Thyroid gland (tissue), 4 donors: ENCODE measurements around the gene ANKRD49. TPM values are rescaled to one million over a fixed set of nuclear protein-coding genes. Genes with fewer than 3 reads are reported as not detected.

Source experiments
- DNase-seq, 2 donors: peaks; one replicate each; pipeline ENCODE4 v3.0.0-alpha.2; 2019
- H3K27ac ChIP-seq, 3 donors: fragments of 200-600 bp; sonication (generic); 1 replicate in 2 of 3; 2 replicates in 1 of 3; pipeline ENCODE4 v1.5.1; 2016 to 2019; ENCODE audit warnings: mild to moderate bottlenecking in 1 of 3, moderate library complexity in 1 of 3
- H3K27me3 ChIP-seq: fragments of 200-600 bp; sonication (generic); one replicate; pipeline ENCODE4 v1.5.1; 2019
- H3K36me3 ChIP-seq, 2 donors: fragments of 200-600 bp; sonication (generic); one replicate each; pipeline ENCODE4 v1.5.1; 2016 to 2019
- H3K4me1 ChIP-seq, 2 donors: fragments of 200-600 bp; sonication (generic); one replicate each; pipeline ENCODE4 v1.5.1; 2017 to 2019
- H3K4me3 ChIP-seq, 3 donors: fragments of 200-600 bp; sonication (generic); replicated peaks in 1 of 3; 1 replicate in 2 of 3; 2 replicates in 1 of 3; pipeline ENCODE4 v1.5.1; 2016; ENCODE audit warnings: mild to moderate bottlenecking in 1 of 3
- H3K9me3 ChIP-seq: fragments of 200-600 bp; sonication (generic); one replicate; pipeline ENCODE4 v1.5.1; 2017
- POLR2A ChIP-seq, 2 donors: fragments of 450-650 bp; IDR thresholded peaks; one replicate each; pipeline ENCODE4 v1.6.1; 2017; ENCODE audit warnings: antibody characterized with exemption in 2 of 2, mild to moderate bottlenecking in 2 of 2, moderate library complexity in 1 of 2
- WGBS, 2 donors: methylation state at CpG; one replicate each; pipeline ENCODE4 v1.1.5; 2017; 5-methylcytosine and 5-hydroxymethylcytosine counted together
- intact Hi-C: fragments of 100-400 bp; cut with DNase I; formaldehyde crosslinking; loops from one replicate; pipeline ENCODE4 v1.15.1; 2023
- total RNA-seq, 4 donors: library from RNA; depleted of rRNA; stranded (reverse); fragments of >200 nt; gene quantifications; one replicate each; pipeline ENCODE4 v1.2.3, GENCODE V29; 2016
- TF ChIP-seq, protein P1 (sequence below), 6 experiments: fragments of 200-600 bp in 3 of 6; fragments of 450-650 bp in 3 of 6; sonication (generic) in 3 of 6; IDR thresholded peaks; one replicate each; pipeline ENCODE4 v1.5.1; 2016 to 2019; ENCODE audit warnings: antibody characterized with exemption in 6 of 6, mild to moderate bottlenecking in 2 of 6, inconsistent platforms in 1 of 6, moderate library complexity in 1 of 6

The ANKRD49 gene
- total RNA-seq, 4 donors from 2014 or later, result 29.8 to 61.4 (median 32.2) TPM

DNA sequence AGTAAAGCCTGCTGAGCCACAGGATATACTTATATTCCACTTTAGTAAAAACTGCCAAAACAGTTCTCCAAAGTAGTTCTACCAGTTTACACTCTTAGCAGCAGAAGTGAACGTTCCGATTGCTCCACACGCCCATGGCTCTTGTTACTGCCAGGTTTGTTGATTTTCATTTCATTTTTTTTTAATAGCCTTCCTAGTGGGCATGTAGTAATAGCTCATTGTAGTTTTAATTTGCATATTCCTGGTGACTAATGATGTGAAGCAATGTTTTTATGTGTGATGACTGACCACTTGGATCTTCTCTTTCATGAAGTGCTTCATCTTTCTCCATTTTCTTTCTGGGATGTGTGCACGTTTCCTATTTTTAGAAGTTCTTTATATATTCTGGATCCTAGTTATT is 13.7 kb downstream of the ANKRD49 start:
- DNase-seq, result no peak
- Histone ChIP-seq H3K27ac (no peak overlapping the region), H3K4me3 (no peak overlapping the region), H3K4me1 (peaks cover under 1 to 1% of the 10 kb centered on the region in 2 donors), H3K27me3 (no peaks in the 10 kb centered on the region), H3K36me3 (no peaks in the 10 kb centered on the region), H3K9me3 (no peaks in the 10 kb centered on the region)
- WGBS, 2 donors, result 50 to 54% methylated on average over 4 of the region's 4 CpGs
- TF ChIP-seq, protein P1, sequence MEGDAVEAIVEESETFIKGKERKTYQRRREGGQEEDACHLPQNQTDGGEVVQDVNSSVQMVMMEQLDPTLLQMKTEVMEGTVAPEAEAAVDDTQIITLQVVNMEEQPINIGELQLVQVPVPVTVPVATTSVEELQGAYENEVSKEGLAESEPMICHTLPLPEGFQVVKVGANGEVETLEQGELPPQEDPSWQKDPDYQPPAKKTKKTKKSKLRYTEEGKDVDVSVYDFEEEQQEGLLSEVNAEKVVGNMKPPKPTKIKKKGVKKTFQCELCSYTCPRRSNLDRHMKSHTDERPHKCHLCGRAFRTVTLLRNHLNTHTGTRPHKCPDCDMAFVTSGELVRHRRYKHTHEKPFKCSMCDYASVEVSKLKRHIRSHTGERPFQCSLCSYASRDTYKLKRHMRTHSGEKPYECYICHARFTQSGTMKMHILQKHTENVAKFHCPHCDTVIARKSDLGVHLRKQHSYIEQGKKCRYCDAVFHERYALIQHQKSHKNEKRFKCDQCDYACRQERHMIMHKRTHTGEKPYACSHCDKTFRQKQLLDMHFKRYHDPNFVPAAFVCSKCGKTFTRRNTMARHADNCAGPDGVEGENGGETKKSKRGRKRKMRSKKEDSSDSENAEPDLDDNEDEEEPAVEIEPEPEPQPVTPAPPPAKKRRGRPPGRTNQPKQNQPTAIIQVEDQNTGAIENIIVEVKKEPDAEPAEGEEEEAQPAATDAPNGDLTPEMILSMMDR (IDR thresholded peaks at IDR 0.05), result no peak
- TF ChIP-seq POLR2A (IDR thresholded peaks at IDR 0.05), result no peak
- intact Hi-C loops, result loop anchor here (5.0 kb wide), 1 partner anchor 610 kb away; no protein-coding TSS in a partner anchor

DNA sequence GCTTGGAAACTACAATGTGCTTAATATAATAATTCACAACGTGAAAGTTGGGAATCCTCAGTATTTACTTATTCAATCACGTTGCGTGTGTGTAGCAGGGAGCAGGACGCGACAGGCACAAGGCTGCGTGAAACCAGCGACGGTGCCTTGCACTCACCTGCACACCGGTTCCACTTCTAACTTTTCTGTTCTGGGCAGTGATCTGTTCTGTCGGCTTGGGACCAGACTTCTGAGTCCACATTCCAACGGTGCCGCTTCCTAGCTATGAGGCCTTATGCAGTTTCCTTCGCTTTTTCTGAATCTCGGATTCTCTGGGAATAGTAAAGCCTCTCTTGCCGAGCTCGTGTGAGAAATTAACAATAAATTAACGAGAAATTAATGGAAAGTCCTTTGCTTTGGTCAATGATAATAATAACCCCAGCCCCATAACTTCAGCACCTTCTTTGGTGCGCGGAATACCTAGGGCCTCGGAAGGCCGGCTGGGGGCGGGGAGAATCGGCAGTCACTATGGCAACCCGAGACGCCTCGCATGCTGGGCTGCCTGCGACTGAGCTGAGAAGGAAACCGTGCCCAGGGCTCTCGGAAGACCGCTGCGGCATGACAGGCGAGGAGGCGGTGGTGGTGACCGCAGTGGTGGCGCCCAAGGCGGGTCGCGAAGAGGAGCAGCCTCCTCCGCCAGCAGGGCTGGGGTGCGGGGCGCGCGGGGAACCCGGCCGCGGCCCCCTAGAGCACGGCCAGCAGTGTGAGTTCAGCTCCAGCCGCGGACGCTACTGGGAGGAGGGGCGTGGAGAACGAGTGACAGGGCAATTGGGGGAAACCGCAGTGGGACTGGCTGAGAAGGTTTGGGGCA is 18.4 kb downstream of the ANKRD49 start, which contains the start of gene C11orf97:
Gene C11orf97 (plus strand): TSS at position 530 of the 850 bp plus-strand sequence. CDS start 68 bp downstream, at position 598.
- Histone ChIP-seq H3K36me3 (no peaks in the 10 kb centered on the region), H3K27me3 (no peaks in the 10 kb centered on the region), H3K9me3 (no peaks in the 10 kb centered on the region), H3K27ac (no peak within 1 kb of the TSS), H3K4me1 (peaks cover 3 to 7% of the 10 kb centered on the region in 2 donors), H3K4me3 (peak within 1 kb of the TSS in 2 of 3 donors; percentile 10 to 43)
- peak; percentile 85 to 86 for DNase-seq
- intact Hi-C loops, result no loop called here
- 16 to 23% methylated on average over 40 to 46 of the region's 53 CpGs for WGBS, 2 donors
- TF ChIP-seq, protein P1 (IDR thresholded peaks at IDR 0.05), result no peak
- no peak for TF ChIP-seq POLR2A (IDR thresholded peaks at IDR 0.05)

GRCh38 chr11:94513091-94513490 is 19.3 kb downstream of the ANKRD49 start:
- H3K27me3 ChIP-seq, result no peaks in the 10 kb centered on the region
- TF ChIP-seq, protein P1 (IDR thresholded peaks at IDR 0.05), result no peak
- no peak for TF ChIP-seq POLR2A (IDR thresholded peaks at IDR 0.05)
- intact Hi-C loops, result no loop called here
- H3K9me3 ChIP-seq, result no peaks in the 10 kb centered on the region
- DNase-seq, result no peak
- no peak overlapping the region for H3K27ac ChIP-seq
- H3K36me3 ChIP-seq, result no peaks in the 10 kb centered on the region
- H3K4me3 ChIP-seq, result no peak overlapping the region
- WGBS, 2 donors, result 47 to 66% methylated on average over 2 of the region's 2 CpGs
- peaks cover 3 to 7% of the 10 kb centered on the region in 2 donors for H3K4me1 ChIP-seq

GRCh38 chr11:94515398-94515797 is 21.6 kb downstream of the ANKRD49 start:
- TF ChIP-seq, protein P1 (IDR thresholded peaks at IDR 0.05), result no peak
- TF ChIP-seq POLR2A (IDR thresholded peaks at IDR 0.05), result no peak
- Histone ChIP-seq H3K27me3 (no peaks in the 10 kb centered on the region), H3K9me3 (no peaks in the 10 kb centered on the region), H3K4me1 (peaks cover 3 to 7% of the 10 kb centered on the region in 2 donors), H3K36me3 (no peaks in the 10 kb centered on the region), H3K4me3 (no peak overlapping the region), H3K27ac (no peak overlapping the region)
- 82 to 90% methylated on average over 2 of the region's 2 CpGs for WGBS, 2 donors
- no peak for DNase-seq
- intact Hi-C loops, result no loop called here

- Histone ChIP-seq H3K9me3 (no peaks in the 10 kb centered on the region), H3K4me1 (peaks cover 3 to 7% of the 10 kb centered on the region in 2 donors), H3K36me3 (no peaks in the 10 kb centered on the region), H3K27ac (no peak overlapping the region), H3K27me3 (no peaks in the 10 kb centered on the region), H3K4me3 (no peak overlapping the region)
- intact Hi-C loops, result no loop called here
- TF ChIP-seq POLR2A (IDR thresholded peaks at IDR 0.05), result no peak
- TF ChIP-seq, protein P1 (IDR thresholded peaks at IDR 0.05), result no peak
- DNase-seq, result no peak
- WGBS, 2 donors, result 44 to 53% methylated on average over 1 of the region's 1 CpG
Measured at GRCh38 chr11:94516725-94517124, 22.9 kb downstream of the ANKRD49 start.
